ENCODE data around the gene TTBK1.

Gene TTBK1

DNA sequence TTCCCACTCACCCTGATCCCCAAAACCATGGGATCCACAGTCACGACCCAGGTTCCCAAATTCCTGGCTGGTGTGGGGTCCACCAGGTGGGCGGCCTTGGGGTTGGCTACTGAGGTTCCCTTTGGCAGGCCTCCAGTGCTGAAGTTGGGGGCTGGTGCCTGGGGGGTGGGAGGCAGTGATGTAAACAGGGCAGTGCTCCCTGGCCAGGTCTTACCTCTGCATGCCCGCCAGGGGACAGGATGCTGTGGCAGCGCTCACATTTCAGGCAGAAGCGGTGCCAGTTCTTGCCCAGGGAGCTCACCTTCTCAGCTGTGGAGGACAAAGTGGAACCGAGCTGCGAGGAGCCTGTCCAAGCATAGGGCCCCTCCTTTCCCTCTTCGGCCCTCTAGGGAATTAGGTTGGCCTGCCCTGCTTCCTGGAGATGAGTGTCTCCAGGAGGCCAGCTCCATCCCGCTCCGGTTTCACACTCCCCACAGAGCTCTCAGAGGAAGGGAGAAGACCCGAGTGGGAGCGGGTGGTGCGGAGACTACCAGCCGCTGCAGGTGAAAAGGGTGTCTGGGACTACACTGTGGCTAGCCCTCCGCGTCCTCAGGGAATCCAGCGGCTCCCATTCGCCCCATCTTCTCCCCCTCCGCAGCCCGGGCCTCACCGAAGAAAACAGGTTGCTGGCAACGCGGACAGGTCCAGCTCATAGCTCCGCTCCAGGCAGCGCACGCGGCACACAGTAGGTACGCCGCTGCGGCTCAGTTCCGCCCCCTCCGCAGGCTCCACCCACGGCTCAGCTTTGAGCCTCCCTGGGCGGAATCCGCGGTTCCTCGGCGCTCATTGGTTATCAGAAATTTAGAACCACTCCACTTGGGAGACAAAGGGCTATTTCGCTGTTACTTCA lies 65.1 kb downstream of the TTBK1 start, which contains the start of gene CRIP3:
Gene CRIP3, minus strand, starts transcription at position 726 of the 889 bp plus-strand sequence. Its CDS starts 34 bp downstream, at position 692.
- DNase-seq: no peak

DNA sequence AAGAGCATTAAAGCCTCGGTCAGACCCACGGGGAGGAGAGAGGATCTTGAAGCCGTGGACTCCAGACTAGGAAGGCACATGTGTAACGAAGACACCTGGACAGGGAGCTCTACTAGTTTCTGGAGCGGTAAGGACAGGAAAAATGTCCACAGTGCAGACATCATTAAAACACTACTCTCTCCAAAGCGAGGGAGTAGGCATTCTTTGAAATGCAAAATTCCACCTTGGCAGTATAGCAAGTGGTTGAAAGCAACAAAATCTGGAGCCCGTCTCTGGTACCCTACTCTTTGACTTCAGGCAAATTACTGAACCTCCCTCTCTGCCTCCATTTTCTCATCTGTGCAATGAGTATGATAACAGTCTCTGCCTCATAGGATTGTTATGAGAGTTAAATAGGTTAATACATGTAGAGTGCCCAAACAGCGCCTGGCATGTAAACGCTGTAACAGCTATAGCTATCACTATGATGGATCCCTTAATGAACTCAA lies 65.8 kb downstream of the TTBK1 start:
- DNase-seq: no peak

DNA sequence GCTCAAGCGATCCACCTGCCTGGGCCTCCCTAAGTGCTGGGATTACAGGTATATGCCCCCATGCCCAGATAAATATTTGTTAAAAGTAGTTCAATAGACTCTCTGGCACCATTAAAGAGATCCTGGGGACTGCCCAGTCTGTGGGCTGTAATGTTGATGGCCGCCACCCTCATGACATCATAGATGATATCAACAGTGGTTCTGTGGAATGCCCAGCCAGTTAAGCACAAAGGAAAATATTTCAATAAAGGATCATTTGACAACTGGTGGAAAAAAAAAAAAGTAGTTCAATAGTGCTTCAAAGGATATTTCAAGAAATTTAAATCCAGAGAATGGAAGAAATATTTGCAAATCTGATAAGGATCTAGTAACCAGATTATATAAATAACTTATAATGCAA lies 66.9 kb downstream of the TTBK1 start:
- DNase-seq: no peak

DNA sequence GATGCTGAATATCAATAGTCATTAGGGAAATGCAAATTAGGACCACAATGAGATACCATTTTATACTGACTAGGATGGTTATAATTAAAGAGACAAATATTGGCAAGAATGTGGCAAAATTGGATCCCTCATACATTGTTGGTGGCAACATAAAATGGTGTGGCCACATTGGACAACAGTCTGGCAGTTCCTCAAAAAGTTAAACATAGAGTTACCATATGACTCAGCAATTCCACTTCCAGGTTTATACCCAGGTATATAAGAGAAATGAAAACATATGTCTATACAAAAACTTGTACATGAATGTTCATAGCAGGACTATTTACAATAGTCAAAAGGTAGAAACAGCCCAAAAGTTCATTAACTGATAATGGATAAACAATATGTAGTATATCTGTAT lies 67.3 kb downstream of the TTBK1 start:
- no peak for DNase-seq

DNA sequence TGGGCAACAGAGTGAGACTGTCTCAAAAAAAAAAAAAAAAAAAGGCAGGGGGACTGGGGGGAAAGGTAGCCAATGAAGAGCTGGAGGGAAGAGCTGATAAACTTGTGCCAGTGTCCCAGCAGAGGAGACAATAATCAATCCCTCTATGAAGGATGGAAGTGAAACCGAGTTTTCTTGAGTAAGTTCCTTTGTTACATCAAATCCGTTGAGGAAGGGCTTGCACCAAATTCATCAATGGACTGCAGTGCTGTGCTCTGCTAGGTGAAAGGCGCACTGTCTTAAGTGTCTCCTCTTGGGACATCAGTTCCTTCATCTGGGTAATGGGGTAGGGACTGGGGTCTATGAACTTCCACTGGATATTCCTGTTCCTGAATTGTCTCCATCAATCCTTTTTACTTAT lies 68.4 kb downstream of the TTBK1 start:
- no peak for DNase-seq

DNA sequence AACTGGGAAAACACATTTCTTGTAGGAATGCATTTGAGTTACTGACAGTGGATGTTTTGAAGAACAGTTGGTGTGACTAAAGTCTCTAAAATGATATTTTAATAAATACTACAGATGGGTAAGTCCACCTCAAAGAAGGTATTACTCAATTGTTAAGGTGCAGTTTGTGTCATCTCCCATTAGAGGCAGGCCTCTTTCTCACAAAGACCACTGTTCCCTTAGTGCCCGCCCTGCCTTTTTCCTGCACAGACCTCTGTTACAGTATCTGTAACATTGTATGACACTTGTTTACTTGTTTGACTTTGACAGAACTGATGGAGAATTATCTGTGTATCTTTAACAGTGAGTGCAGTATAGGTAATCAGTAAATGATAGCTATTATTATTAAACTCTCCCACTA lies 70.5 kb downstream of the TTBK1 start:
- no peak for DNase-seq

DNA sequence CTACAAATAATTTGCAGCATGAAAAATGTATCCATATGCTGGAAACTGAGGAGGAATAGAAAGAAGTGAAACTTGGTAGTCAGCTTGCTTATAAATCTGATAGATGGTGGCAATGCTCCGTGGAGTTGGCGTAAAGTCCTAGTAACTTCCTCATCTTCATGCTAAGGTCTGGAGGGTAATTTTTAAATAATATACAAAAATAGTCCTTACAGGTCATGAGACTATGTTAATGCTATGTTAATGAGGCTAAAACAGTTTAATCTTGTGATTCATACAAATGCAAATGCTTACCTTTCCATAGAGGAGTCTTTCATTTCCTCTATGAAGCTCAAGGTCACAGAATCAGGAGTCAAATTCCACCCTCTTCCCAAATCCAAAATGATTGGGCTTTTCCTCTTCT lies 74.7 kb downstream of the TTBK1 start:
- DNase-seq: no peak

DNA sequence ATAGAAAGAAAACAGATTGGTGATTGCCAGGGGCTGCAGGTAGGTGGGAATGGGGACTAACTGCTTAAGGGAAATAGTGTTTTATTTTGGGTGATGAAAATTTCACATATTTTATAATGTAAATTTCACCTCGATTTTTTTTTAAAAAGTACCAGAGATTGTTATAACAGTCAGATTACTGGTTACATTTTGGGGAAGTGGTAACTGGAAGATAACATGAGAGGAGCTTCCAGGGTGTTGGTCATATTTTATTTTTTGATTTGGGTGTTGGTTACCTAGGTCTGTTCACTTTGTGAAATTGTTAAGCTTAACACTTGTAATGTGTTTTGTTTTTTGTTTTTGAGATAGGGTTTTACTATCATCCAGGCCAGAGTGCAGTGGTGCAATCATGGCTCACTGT lies 82.6 kb downstream of the TTBK1 start:
- no peak for DNase-seq

DNA sequence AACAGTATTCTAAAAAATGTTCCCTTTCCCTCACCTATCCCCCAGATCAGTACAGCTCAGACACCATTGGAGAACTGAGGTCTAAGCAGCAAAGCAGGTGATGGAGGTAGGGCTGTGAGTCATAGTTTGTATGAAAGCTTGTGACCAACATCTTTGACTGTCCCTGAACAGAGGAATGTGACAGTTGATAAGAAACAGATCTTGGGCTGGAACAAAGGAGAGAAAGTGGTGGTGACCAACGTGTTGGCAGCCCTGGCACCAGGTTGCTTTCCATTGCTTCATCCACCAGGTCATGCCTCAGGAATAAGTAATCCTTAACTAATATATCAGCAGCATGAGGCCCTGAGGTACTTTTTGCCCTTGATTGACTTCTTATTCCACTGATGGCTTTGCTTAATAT lies 85.2 kb downstream of the TTBK1 start:
- DNase-seq: no peak

DNA sequence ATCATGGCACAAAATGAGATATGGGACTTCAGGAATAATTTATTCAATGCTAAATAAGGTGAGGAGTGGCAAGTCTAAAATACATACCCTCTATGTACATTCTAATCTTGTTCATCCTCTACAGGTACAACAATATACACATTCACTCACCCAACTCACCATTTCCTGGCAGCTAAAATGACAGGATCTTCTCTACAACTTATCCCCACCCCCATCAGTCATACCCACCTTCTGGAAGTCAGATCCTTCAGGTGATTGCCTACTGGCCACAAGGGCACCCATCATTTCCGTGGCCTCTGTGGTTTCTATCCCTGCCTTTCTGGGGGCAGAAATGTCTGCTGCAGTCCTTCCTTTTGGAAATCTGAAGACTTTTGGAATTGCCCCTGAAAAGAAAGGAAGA lies 88.2 kb downstream of the TTBK1 start:
- no peak for DNase-seq

DNA sequence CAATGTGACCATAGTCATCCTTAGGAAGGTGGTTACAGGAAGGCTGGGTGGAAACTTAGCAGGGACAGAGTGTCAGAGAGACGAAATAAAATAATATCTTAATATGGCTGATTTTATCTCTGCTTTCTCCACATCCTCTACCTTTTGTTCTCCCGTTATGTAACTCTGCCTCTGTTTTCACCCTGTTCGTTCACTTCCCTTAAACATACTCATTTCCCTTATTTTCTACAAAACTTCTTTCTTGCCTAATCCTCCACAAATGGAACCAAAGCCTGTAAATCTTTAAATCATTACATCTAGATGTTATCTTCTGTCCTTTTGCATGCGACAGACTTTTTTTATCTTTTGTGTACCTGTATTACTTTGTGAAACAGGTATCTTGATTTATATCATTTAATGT lies 88.6 kb downstream of the TTBK1 start:
- DNase-seq: no peak

DNA sequence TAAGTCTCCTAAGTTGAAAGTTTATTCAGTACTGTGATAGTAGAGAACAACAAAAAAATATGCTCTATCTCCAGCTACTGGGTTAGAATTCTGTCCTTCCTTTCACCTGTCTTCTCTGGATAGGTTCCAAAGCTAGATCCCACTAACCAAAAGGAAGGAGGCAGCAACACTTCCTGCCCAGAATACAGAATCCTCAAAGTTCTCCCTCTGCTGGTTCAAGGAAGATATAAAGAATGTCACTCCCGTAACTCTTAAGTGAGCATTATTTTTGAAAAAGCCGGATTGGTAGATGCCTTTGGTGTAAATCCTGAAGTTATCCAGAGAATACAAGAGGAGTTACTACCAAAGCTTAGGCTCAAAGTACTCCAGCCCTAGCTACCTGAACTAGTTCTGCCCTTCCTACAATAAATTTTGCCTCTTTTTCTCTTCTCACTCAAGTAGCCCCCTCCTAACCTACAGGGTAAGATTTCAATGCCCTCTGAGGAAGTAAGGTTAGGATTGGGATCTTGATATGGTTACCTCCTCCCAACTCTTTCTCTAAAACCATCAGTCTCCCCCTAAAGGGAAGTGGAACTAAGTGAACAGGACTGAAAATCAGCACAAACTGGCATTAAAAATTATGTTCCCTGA lies 91.3 kb downstream of the TTBK1 start:
- peak; percentile 56 to 77 for DNase-seq

DNA sequence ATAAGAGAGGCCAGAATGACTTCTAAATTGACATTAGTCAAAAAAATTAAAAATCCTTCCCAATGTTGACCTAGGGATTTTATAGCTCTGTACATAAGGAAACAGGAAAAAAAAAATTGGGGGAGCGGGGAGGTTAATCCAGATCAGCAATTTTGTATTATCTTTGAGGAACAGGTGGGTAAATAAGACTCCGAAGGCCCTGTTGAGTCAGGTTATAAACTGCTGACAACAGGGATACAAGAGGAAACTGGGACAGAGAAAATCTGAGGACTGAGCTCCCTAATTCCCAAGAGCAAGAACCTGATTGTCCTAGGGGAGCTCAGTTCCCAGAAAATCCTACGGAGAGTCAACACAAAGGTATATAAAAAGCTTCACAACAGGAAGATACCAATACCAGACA lies 92.2 kb downstream of the TTBK1 start:
- DNase-seq: no peak

DNA sequence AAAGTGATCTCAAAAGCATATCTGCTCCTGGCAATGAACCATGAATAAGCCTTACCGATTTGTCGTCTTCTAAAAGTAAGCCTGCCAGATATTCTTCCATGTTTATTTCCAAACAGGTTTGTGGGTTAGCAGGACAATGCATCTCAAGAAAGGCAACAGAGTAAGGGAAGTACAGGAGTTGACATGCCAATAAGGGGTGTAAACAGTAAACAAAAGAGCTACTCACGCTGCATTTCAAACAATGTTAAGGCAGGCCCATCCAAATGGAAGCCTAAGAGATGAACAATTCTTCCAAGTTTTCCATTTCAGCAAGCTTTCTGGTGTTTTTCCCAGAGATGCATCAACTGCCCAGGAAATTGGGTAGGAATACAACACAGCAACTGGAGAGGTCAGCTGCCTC lies 93.1 kb downstream of the TTBK1 start:
- DNase-seq: no peak

Measured in SW 1271 (cell line).